ENCODE data around the gene STBD1.

DNA sequence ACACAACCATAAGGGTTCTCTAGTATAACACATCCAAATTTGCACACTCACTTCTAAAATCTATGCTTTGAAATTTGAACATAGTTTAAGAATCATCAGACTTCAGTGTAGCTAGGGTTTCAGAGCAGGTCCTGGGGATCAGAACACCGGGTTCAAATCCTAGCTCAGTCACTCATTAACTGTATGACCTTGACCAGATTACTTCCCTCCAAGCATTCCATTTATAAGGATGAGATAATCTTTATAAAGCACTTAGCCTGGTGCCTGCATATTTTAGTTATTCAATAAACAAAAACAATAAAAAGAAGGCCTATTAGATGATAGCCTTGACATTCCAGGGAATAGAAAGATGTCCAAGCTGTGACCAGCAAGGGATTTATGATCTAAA, 4.8 kb upstream of the STBD1 start:
- TF ChIP-seq, protein P1, sequence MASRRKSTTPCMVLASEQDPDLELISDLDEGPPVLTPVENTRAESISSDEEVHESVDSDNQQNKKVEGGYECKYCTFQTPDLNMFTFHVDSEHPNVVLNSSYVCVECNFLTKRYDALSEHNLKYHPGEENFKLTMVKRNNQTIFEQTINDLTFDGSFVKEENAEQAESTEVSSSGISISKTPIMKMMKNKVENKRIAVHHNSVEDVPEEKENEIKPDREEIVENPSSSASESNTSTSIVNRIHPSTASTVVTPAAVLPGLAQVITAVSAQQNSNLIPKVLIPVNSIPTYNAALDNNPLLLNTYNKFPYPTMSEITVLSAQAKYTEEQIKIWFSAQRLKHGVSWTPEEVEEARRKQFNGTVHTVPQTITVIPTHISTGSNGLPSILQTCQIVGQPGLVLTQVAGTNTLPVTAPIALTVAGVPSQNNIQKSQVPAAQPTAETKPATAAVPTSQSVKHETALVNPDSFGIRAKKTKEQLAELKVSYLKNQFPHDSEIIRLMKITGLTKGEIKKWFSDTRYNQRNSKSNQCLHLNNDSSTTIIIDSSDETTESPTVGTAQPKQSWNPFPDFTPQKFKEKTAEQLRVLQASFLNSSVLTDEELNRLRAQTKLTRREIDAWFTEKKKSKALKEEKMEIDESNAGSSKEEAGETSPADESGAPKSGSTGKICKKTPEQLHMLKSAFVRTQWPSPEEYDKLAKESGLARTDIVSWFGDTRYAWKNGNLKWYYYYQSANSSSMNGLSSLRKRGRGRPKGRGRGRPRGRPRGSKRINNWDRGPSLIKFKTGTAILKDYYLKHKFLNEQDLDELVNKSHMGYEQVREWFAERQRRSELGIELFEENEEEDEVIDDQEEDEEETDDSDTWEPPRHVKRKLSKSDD (conservative IDR thresholded peaks at IDR 0.05; ENCODE audit: low read length) = no peak
- TF ChIP-seq, protein P2, sequence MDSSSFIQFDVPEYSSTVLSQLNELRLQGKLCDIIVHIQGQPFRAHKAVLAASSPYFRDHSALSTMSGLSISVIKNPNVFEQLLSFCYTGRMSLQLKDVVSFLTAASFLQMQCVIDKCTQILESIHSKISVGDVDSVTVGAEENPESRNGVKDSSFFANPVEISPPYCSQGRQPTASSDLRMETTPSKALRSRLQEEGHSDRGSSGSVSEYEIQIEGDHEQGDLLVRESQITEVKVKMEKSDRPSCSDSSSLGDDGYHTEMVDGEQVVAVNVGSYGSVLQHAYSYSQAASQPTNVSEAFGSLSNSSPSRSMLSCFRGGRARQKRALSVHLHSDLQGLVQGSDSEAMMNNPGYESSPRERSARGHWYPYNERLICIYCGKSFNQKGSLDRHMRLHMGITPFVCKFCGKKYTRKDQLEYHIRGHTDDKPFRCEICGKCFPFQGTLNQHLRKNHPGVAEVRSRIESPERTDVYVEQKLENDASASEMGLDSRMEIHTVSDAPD (CRISPR knock-in tag; IDR thresholded peaks at IDR 0.05) = no peak
- TF ChIP-seq, protein P3, sequence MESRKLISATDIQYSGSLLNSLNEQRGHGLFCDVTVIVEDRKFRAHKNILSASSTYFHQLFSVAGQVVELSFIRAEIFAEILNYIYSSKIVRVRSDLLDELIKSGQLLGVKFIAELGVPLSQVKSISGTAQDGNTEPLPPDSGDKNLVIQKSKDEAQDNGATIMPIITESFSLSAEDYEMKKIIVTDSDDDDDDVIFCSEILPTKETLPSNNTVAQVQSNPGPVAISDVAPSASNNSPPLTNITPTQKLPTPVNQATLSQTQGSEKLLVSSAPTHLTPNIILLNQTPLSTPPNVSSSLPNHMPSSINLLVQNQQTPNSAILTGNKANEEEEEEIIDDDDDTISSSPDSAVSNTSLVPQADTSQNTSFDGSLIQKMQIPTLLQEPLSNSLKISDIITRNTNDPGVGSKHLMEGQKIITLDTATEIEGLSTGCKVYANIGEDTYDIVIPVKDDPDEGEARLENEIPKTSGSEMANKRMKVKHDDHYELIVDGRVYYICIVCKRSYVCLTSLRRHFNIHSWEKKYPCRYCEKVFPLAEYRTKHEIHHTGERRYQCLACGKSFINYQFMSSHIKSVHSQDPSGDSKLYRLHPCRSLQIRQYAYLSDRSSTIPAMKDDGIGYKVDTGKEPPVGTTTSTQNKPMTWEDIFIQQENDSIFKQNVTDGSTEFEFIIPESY (CRISPR knock-in tag; IDR thresholded peaks at IDR 0.05) = no peak
- TF ChIP-seq, protein P4, sequence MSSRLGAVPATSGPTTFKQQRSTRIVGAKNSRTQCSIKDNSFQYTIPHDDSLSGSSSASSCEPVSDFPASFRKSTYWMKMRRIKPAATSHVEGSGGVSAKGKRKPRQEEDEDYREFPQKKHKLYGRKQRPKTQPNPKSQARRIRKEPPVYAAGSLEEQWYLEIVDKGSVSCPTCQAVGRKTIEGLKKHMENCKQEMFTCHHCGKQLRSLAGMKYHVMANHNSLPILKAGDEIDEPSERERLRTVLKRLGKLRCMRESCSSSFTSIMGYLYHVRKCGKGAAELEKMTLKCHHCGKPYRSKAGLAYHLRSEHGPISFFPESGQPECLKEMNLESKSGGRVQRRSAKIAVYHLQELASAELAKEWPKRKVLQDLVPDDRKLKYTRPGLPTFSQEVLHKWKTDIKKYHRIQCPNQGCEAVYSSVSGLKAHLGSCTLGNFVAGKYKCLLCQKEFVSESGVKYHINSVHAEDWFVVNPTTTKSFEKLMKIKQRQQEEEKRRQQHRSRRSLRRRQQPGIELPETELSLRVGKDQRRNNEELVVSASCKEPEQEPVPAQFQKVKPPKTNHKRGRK (tag; IDR thresholded peaks at IDR 0.05) = no peak
- TF ChIP-seq RFX5 (IDR thresholded peaks at IDR 0.05; ENCODE audit: low read depth, low read length) = no peak
- TF ChIP-seq, protein P5, sequence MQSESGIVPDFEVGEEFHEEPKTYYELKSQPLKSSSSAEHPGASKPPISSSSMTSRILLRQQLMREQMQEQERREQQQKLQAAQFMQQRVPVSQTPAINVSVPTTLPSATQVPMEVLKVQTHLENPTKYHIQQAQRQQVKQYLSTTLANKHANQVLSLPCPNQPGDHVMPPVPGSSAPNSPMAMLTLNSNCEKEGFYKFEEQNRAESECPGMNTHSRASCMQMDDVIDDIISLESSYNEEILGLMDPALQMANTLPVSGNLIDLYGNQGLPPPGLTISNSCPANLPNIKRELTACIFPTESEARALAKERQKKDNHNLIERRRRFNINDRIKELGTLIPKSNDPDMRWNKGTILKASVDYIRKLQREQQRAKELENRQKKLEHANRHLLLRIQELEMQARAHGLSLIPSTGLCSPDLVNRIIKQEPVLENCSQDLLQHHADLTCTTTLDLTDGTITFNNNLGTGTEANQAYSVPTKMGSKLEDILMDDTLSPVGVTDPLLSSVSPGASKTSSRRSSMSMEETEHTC (IDR thresholded peaks at IDR 0.05) = no peak
- TF ChIP-seq, protein P6, sequence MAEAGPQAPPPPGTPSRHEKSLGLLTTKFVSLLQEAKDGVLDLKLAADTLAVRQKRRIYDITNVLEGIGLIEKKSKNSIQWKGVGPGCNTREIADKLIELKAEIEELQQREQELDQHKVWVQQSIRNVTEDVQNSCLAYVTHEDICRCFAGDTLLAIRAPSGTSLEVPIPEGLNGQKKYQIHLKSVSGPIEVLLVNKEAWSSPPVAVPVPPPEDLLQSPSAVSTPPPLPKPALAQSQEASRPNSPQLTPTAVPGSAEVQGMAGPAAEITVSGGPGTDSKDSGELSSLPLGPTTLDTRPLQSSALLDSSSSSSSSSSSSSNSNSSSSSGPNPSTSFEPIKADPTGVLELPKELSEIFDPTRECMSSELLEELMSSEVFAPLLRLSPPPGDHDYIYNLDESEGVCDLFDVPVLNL (CRISPR knock-in tag; IDR thresholded peaks at IDR 0.05; ENCODE audit: low read depth) = no peak
- TF ChIP-seq, protein P7, sequence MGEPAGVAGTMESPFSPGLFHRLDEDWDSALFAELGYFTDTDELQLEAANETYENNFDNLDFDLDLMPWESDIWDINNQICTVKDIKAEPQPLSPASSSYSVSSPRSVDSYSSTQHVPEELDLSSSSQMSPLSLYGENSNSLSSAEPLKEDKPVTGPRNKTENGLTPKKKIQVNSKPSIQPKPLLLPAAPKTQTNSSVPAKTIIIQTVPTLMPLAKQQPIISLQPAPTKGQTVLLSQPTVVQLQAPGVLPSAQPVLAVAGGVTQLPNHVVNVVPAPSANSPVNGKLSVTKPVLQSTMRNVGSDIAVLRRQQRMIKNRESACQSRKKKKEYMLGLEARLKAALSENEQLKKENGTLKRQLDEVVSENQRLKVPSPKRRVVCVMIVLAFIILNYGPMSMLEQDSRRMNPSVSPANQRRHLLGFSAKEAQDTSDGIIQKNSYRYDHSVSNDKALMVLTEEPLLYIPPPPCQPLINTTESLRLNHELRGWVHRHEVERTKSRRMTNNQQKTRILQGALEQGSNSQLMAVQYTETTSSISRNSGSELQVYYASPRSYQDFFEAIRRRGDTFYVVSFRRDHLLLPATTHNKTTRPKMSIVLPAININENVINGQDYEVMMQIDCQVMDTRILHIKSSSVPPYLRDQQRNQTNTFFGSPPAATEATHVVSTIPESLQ (CRISPR knock-in tag; IDR thresholded peaks at IDR 0.05) = no peak
- TF ChIP-seq ZNF785 (CRISPR knock-in tag; IDR thresholded peaks at IDR 0.05) = no peak
- TF ChIP-seq, protein P8, sequence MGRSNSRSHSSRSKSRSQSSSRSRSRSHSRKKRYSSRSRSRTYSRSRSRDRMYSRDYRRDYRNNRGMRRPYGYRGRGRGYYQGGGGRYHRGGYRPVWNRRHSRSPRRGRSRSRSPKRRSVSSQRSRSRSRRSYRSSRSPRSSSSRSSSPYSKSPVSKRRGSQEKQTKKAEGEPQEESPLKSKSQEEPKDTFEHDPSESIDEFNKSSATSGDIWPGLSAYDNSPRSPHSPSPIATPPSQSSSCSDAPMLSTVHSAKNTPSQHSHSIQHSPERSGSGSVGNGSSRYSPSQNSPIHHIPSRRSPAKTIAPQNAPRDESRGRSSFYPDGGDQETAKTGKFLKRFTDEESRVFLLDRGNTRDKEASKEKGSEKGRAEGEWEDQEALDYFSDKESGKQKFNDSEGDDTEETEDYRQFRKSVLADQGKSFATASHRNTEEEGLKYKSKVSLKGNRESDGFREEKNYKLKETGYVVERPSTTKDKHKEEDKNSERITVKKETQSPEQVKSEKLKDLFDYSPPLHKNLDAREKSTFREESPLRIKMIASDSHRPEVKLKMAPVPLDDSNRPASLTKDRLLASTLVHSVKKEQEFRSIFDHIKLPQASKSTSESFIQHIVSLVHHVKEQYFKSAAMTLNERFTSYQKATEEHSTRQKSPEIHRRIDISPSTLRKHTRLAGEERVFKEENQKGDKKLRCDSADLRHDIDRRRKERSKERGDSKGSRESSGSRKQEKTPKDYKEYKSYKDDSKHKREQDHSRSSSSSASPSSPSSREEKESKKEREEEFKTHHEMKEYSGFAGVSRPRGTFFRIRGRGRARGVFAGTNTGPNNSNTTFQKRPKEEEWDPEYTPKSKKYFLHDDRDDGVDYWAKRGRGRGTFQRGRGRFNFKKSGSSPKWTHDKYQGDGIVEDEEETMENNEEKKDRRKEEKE (IDR thresholded peaks at IDR 0.05; ENCODE audit: borderline replicate concordance in 1 of 2, control insufficient read depth in 1 of 2, low read depth in 2 of 2, low read length in 1 of 2) = no peak
- TF ChIP-seq, protein P9, sequence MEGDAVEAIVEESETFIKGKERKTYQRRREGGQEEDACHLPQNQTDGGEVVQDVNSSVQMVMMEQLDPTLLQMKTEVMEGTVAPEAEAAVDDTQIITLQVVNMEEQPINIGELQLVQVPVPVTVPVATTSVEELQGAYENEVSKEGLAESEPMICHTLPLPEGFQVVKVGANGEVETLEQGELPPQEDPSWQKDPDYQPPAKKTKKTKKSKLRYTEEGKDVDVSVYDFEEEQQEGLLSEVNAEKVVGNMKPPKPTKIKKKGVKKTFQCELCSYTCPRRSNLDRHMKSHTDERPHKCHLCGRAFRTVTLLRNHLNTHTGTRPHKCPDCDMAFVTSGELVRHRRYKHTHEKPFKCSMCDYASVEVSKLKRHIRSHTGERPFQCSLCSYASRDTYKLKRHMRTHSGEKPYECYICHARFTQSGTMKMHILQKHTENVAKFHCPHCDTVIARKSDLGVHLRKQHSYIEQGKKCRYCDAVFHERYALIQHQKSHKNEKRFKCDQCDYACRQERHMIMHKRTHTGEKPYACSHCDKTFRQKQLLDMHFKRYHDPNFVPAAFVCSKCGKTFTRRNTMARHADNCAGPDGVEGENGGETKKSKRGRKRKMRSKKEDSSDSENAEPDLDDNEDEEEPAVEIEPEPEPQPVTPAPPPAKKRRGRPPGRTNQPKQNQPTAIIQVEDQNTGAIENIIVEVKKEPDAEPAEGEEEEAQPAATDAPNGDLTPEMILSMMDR (IDR thresholded peaks at IDR 0.05 in 2 of 3, conservative IDR thresholded peaks at IDR 0.05 in 1 of 3; ENCODE audit: insufficient read depth in 2 of 3, low read depth in 1 of 3, low read length in 3 of 3) = no peak
- no peak for TF ChIP-seq NFYB (IDR thresholded peaks at IDR 0.05; ENCODE audit: extremely low read depth, insufficient read length)
